Type B pancreatic cell (in vitro differentiated cells): Measurements from ENCODE around the gene ZNF628. TPM values are rescaled to one million over a fixed set of nuclear protein-coding genes. Genes with fewer than 3 reads are reported as not detected.

Experiments used
- DNase-seq: peaks from one replicate; pipeline ENCODE4 v3.0.0; 2021; ENCODE audit warnings: mixed read lengths; ENCODE audit not compliant: unreplicated experiment; ENCODE audit errors: extremely low spot score
- H3K27ac Mint-ChIP-seq: 2 replicates; pipeline ENCODE4 v1.8.0; 2021; ENCODE audit warnings: mild to moderate bottlenecking, mixed read lengths
- H3K27me3 Mint-ChIP-seq: 2 replicates; pipeline ENCODE4 v1.8.0; 2021; ENCODE audit warnings: mixed read lengths
- H3K36me3 Mint-ChIP-seq: 2 replicates; pipeline ENCODE4 v1.8.0; 2021; ENCODE audit warnings: mixed read lengths
- H3K4me1 Mint-ChIP-seq: one replicate; pipeline ENCODE4 v1.8.0; 2021; ENCODE audit warnings: mixed read lengths; ENCODE audit not compliant: unreplicated experiment
- H3K4me3 Mint-ChIP-seq: 2 replicates; pipeline ENCODE4 v1.8.0; 2021; ENCODE audit warnings: mild to moderate bottlenecking, mixed read lengths
- H3K9me3 Mint-ChIP-seq: 2 replicates; pipeline ENCODE4 v1.8.0; 2021; ENCODE audit warnings: mixed read lengths
- CTCF ChIP-seq: fragments of 200-600 bp; sonication (generic); conservative IDR thresholded peaks from 2 replicates; pipeline ENCODE4 v1.5.0; 2021; ENCODE audit warnings: antibody characterized with exemption, mild to moderate bottlenecking
- total RNA-seq: library from RNA; stranded (reverse); gene quantifications from 2 replicates; pipeline ENCODE4 v1.2.1, GENCODE V29; 2021; ENCODE audit warnings: low replicate concordance

The ZNF628 gene
- total RNA-seq, 1 donor from 2014 or later = 10.3 TPM

GRCh38 chr19:55455576-55456235 lies 20.7 kb upstream of the ZNF628 start:
- no peak for TF ChIP-seq CTCF
- peaks cover 25% of the 10 kb centered on the region for H3K27me3 Mint-ChIP-seq
- H3K27ac Mint-ChIP-seq = no peak overlapping the region
- H3K9me3 Mint-ChIP-seq = no peaks in the 10 kb centered on the region
- peaks cover 8% of the 10 kb centered on the region for H3K36me3 Mint-ChIP-seq
- peaks cover 31% of the 10 kb centered on the region for H3K4me1 Mint-ChIP-seq
- no peak overlapping the region for H3K4me3 Mint-ChIP-seq
- DNase-seq = no peak

- no peak overlapping the region for H3K27ac Mint-ChIP-seq
- no peak for TF ChIP-seq CTCF
- no peak for DNase-seq
- H3K4me1 Mint-ChIP-seq = peaks cover 34% of the 10 kb centered on the region
- H3K36me3 Mint-ChIP-seq = peaks cover 8% of the 10 kb centered on the region
- H3K9me3 Mint-ChIP-seq = no peaks in the 10 kb centered on the region
- H3K4me3 Mint-ChIP-seq = no peak overlapping the region
- H3K27me3 Mint-ChIP-seq = peaks cover 22% of the 10 kb centered on the region
Observed at GRCh38 chr19:55456347-55456746, 20.1 kb upstream of the ZNF628 start.

DNA sequence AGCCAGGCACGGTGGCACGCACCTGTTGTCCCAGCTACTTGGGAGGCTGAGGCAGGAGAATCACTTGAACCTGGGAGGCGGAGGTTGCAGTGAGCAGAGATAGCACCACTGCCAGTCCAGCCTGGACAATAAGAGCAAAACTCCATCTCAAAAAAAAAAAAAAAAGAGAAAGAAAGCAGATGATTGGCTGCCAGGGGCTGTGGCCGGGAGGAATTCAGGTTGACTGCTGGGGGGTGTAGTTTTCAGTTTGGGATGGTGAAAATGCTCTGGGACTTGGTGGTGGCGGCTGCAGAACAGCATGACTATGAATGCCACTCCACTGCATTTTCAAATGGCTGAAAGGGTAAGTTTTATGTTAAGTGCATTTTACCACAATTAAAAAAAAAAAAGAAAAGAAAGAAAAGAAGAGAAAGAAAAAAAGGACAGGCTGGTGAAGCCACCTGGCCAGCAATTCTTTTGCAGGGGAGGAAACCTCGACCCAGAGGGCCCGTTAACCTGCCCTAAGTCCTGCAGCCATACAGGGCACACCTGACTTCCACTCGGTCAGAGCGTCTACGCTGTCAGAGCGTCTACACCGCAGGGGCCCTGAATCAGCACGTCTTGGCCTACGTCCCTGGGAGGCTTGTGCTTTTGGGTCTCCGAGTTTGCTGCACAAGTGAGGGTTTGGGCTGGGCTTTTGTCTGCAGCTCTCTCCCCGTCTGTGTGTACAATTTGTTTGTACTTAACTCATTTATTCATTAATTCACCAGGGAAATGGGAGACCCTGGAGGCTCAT lies 18.5 kb upstream of the ZNF628 start:
- Mint-ChIP-seq H3K4me1 (peaks cover 41% of the 10 kb centered on the region), H3K4me3 (no peak overlapping the region), H3K27ac (no peak overlapping the region), H3K27me3 (peaks cover 22% of the 10 kb centered on the region), H3K36me3 (peaks cover 8% of the 10 kb centered on the region), H3K9me3 (no peaks in the 10 kb centered on the region)
- TF ChIP-seq CTCF = no peak
- DNase-seq = no peak

DNA sequence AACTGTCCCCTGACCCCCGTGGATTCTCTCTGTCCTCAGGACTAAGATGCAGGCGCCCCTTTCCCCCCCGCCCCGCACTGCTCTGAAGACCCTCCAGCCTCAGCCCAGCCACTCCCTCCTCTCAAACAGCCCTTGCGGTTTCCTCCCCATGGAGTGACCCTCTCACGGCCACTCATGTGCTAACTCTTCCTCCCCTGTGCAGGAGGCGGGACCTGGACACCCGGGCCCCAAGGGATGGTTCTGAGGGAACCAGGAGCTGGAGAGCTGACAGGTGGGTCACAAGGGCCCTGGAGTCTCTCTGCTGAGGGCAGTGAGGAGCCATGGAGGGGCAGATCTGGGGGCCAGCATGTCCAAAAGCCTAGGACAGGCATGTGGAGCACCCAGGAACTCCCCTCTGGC lies 16.9 kb upstream of the ZNF628 start:
- H3K27me3 Mint-ChIP-seq = peaks cover 12% of the 10 kb centered on the region
- no peak for TF ChIP-seq CTCF
- no peaks in the 10 kb centered on the region for H3K9me3 Mint-ChIP-seq
- peak overlapping the region; percentile 97 for H3K4me3 Mint-ChIP-seq
- no peak for DNase-seq
- peaks cover 31% of the 10 kb centered on the region for H3K4me1 Mint-ChIP-seq
- H3K27ac Mint-ChIP-seq = no peak overlapping the region
- H3K36me3 Mint-ChIP-seq = no peaks in the 10 kb centered on the region

DNA sequence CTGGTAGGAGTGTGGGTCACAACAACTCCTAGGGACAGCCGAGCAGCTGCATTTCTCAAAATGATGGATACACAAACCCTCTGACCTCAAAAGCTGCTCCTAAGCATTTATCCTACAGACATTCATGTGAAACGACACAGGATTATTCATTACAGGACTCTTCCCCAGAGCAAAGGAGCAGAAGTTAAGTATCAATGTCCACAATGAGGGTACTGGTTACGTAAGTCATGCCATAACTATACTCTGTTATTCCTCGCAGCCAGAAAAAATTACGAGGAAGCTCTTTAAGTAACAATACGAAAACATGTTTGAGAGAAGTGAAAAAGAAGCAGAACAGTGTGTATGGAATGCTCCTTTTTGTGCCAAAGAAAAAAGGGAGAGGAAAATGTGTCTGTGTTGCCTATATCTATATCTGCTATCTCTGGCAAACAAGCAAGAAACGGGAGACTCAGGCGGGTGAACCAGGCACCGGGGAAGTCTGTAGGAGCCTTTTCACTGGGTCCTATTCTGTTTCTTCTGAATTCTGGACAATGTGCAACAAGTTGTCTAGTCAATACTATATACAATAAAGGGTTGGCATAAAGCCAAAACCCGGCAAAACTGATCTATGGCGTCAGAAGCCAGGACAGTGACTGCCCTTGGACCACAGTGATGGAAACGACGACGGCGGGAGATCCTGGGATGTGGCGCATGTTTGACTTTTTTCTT lies 16.3 kb upstream of the ZNF628 start:
- Mint-ChIP-seq H3K4me1 (peaks cover 31% of the 10 kb centered on the region), H3K27me3 (peaks cover 10% of the 10 kb centered on the region), H3K9me3 (no peaks in the 10 kb centered on the region), H3K4me3 (peak overlapping the region; percentile 97), H3K36me3 (no peaks in the 10 kb centered on the region), H3K27ac (peak overlapping the region; percentile 94)
- TF ChIP-seq CTCF = no peak
- DNase-seq = no peak
